Activated CD8-positive, alpha-beta memory T cell treated with anti-CD3 and anti-CD28 coated beads for 24 hours (primary cell): ENCODE data around the gene RPL12.

Experiments
- DNase-seq: peaks from one replicate; pipeline ENCODE4 v3.0.0-alpha.2; 2020

The RPL12 gene

GRCh38 chr9:127402401-127403090, 48.7 kb downstream of the RPL12 start:
- DNase-seq: no peak

GRCh38 chr9:127399736-127400269, 51.4 kb downstream of the RPL12 start:
- no peak for DNase-seq

- no peak for DNase-seq
Observed at GRCh38 chr9:127398715-127399400, 52.3 kb downstream of the RPL12 start.

GRCh38 chr9:127398275-127398647, 52.9 kb downstream of the RPL12 start:
- DNase-seq: no peak
